ENCODE measurements around the gene NUP50. TPM values are rescaled to one million over a fixed set of nuclear protein-coding genes. Genes with fewer than 3 reads are reported as not detected.

NUP50 gene
- total RNA-seq, 1 experiment from 2014 or later: 134 TPM

- Histone ChIP-seq H2BK12ac (ENCODE audit: insufficient read length, low read depth, low read length) (no peak overlapping the region), H2BK15ac (ENCODE audit: low read depth, low read length) (no peak overlapping the region), H3K4me1 (ENCODE audit: insufficient read depth, low read length) (no peaks in the 10 kb centered on the region), H2AFZ (ENCODE audit: low read length) (no peak overlapping the region), H4K5ac (ENCODE audit: insufficient read length, low read depth, low read length) (no peak overlapping the region), H3K23me2 (ENCODE audit: insufficient read length, low read depth, low read length, poor library complexity, severe bottlenecking) (no peaks in the 10 kb centered on the region), H3K4me2 (ENCODE audit: insufficient read depth, insufficient read length, low read length) (no peak overlapping the region), H3K79me2 (ENCODE audit: insufficient read depth, low read length) (no peaks in the 10 kb centered on the region), H2BK20ac (ENCODE audit: low read depth, low read length, poor library complexity, severe bottlenecking) (no peak overlapping the region), H3K4ac (ENCODE audit: low read depth, low read length) (no peak overlapping the region), H4K8ac (replicated peaks; ENCODE audit: insufficient read length, low read depth, low read length) (no peak overlapping the region), H3K27me3 (ENCODE audit: insufficient read depth, low read length) (no peaks in the 10 kb centered on the region), H3K14ac (ENCODE audit: insufficient read depth, low read length) (no peak overlapping the region; the same call in 1 of the 2 replicates), H3K27ac (ENCODE audit: insufficient read length, low read depth, low read length) (no peak overlapping the region), H3K18ac (ENCODE audit: insufficient read length, low read depth, low read length) (no peak overlapping the region), H2AK5ac (ENCODE audit: insufficient read length, low read length) (no peak overlapping the region), H4K91ac (ENCODE audit: insufficient read length, low read depth, low read length) (no peak overlapping the region), H3K9me3 (ENCODE audit: control insufficient read depth, low read depth, low read length) (no peaks in the 10 kb centered on the region), H4K20me1 (ENCODE audit: control insufficient read depth, insufficient read depth, insufficient read length) (peaks cover 4% of the 10 kb centered on the region), H3K56ac (ENCODE audit: insufficient read length, low read depth, low read length) (no peak overlapping the region), H2BK120ac (ENCODE audit: low read depth, low read length, poor library complexity, severe bottlenecking) (no peak overlapping the region), H3T11ph (ENCODE audit: low read length) (no peak overlapping the region), H3K79me1 (ENCODE audit: insufficient read depth, low read depth, low read length, poor library complexity, severe bottlenecking) (no peaks in the 10 kb centered on the region), H3K23ac (ENCODE audit: insufficient read length, low read depth, low read length) (no peak overlapping the region), H3K9ac (ENCODE audit: extremely low read depth, insufficient read length, low read length) (no peak overlapping the region), H2BK5ac (ENCODE audit: insufficient read length, low read length) (no peak overlapping the region)
- H3K9me3 Mint-ChIP-seq: no peaks in the 10 kb centered on the region
- peaks cover 4 to 35% (median 27%) of the 10 kb centered on the region in 3 experiments; a peak in 6 of 7 replicates for H3K36me3 Mint-ChIP-seq (ENCODE audit: insufficient read depth in 1 of 3, low read depth in 3 of 3)
- no peaks in the 10 kb centered on the region for H3K27me3 Mint-ChIP-seq (ENCODE audit: low read depth)
- no peak for TF ChIP-seq CTCF (conservative IDR thresholded peaks at IDR 0.05)
- no peak for DNase-seq
- peaks cover 27 to 38% of the 10 kb centered on the region in 2 experiments for H3K4me1 Mint-ChIP-seq
- 0 out of 5 replicates have a peak overlapping the region, but pooled peaks of 1 of the 2 experiments have one; percentile 2 for H3K4me3 Mint-ChIP-seq
- H3K27ac Mint-ChIP-seq: peak overlapping the region in 1 of 3 experiments; percentile 15; a peak in 1 of 7 replicates
- WGBS (ENCODE audit: extremely low coverage, insufficient read length, low lambda C conversion rate): no CpG with 5 or more reads among the region's 9 CpGs
These were observed 36.5 kb downstream of the NUP50 start for GRCh38 chr22:45200230-45200629.
